Islet of Langerhans (tissue), 1 donor: ENCODE data around the gene MMP11.

Experiments used
- FAIRE-seq: peaks from one replicate; lab custom pipeline; 2011; peaks lifted over from hg19 to GRCh38; lab: Jason Lieb, UNC

The MMP11 gene

GRCh38 chr22:23760056-23760455, 12.6 kb upstream of the MMP11 start:
- no peak for FAIRE-seq

GRCh38 chr22:23762842-23763578, 9.6 kb upstream of the MMP11 start, which contains the start of gene C22orf15:
TSS of gene C22orf15 (plus strand) at chr22:23762990. CDS start at chr22:23763307, 317 bp downstream.
- FAIRE-seq = no peak

- no peak for FAIRE-seq
These were observed 9.1 kb upstream of the MMP11 start for GRCh38 chr22:23763579-23763945.

GRCh38 chr22:23763954-23764353, 8.7 kb upstream of the MMP11 start:
- FAIRE-seq = no peak

- no peak for FAIRE-seq
These were observed 7.5 kb upstream of the MMP11 start for GRCh38 chr22:23764899-23765881.

- no peak for FAIRE-seq
These were observed 5.4 kb upstream of the MMP11 start for GRCh38 chr22:23767303-23767672.

- no peak for FAIRE-seq
These were observed 4.7 kb upstream of the MMP11 start, which contains the start of gene CHCHD10 for GRCh38 chr22:23767673-23768548. TSS of gene CHCHD10 (minus strand) at chr22:23767972. CDS start at chr22:23767874, 98 bp downstream.

- FAIRE-seq = no peak
These were observed 3.2 kb upstream of the MMP11 start for GRCh38 chr22:23769321-23769965.

- no peak for FAIRE-seq
These were observed 367 bp upstream of the MMP11 start for GRCh38 chr22:23772315-23772648.

- no peak for FAIRE-seq
These were observed 949 bp downstream of the MMP11 start for GRCh38 chr22:23773483-23774113.

GRCh38 chr22:23774114-23774921, 1.7 kb downstream of the MMP11 start:
- no peak for FAIRE-seq

- FAIRE-seq = no peak
These were observed 2.3 kb downstream of the MMP11 start for GRCh38 chr22:23774922-23775436.

GRCh38 chr22:23775779-23776375, 3.2 kb downstream of the MMP11 start:
- FAIRE-seq = no peak

- no peak for FAIRE-seq
These were observed 5.3 kb downstream of the MMP11 start for GRCh38 chr22:23777776-23778576.

- no peak for FAIRE-seq
These were observed 5.9 kb downstream of the MMP11 start for GRCh38 chr22:23778577-23778900.

- no peak for FAIRE-seq
These were observed 6.4 kb downstream of the MMP11 start for GRCh38 chr22:23779083-23779482.

GRCh38 chr22:23779731-23780130, 7.1 kb downstream of the MMP11 start:
- no peak for FAIRE-seq

- FAIRE-seq = no peak
These were observed 7.6 kb downstream of the MMP11 start for GRCh38 chr22:23780146-23780748.

- no peak for FAIRE-seq
These were observed 8.4 kb downstream of the MMP11 start for GRCh38 chr22:23781065-23781464.
